ENCODE measurements around the gene WDR73.

DNA sequence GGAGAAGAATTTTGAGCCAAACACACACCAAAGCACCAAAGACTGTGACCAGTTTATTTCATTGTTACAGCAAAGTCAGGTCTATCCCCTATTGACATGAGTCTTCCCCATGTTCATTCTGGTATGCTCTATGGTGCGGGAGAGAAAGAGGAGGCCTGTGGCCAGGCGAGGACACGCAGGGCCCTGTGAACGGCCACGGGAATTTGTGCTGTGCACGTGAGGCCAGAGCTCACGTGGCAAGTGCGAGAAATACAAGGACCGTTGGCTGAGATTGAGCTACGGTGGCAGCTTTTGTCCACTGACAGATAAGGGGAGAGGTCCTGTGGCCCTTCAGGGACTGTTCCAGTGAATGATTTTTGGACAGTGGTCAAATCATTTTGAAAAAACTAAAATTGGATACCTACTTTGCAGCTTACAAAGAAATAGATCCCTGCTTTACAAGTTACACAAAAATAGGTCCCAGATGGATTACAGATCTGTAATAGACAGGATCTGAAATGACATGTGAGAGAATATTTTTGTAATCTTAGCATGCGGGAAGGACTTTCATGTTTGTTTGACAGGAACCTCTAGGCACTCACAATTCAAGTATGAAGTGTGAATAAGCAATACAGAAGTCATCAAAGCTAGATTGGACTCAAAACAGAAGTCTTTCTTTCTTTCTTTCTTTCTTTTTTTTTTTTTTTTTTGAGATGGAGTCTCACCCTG lies 44.1 kb downstream of the WDR73 start:
- TF ChIP-seq POLR2A (IDR thresholded peaks at IDR 0.05; ENCODE audit: low read depth, low read length) (no peak), TAF1 (IDR thresholded peaks at IDR 0.05; ENCODE audit: borderline replicate concordance, low read depth, low read length) (no peak)

Measured in GM12892 (cell line).